Stomach (tissue), 4 donors: ENCODE data around the gene ULK4.

Experiments used
- CTCF ChIP-seq, 7 experiments: fragments of 450-650 bp in 4 of 7; fragments of 200-600 bp in 3 of 7; sonication (generic) in 3 of 7; IDR thresholded peaks; one replicate each; pipeline ENCODE4 v1.5.1; 2016 to 2019; ENCODE audit warnings: antibody characterized with exemption in 7 of 7, control low read depth in 2 of 7, mild to moderate bottlenecking in 1 of 7
- EP300 ChIP-seq: sonication (generic); formaldehyde crosslinking; IDR thresholded peaks from one replicate; pipeline ENCODE4 v1.6.1; 2017; ENCODE audit warnings: antibody characterized with exemption
- POLR2A ChIP-seq, 4 donors: fragments of 450-650 bp; IDR thresholded peaks; one replicate each; pipeline ENCODE4 v1.6.1; 2016; ENCODE audit warnings: antibody characterized with exemption in 4 of 4, control low read depth in 2 of 4, mild to moderate bottlenecking in 1 of 4, moderate library complexity in 1 of 4
- POLR2AphosphoS5 ChIP-seq, 3 donors: sonication (generic); formaldehyde crosslinking; IDR thresholded peaks; one replicate each; pipeline ENCODE4 v1.6.1; 2016; ENCODE audit warnings: antibody characterized with exemption in 3 of 3

- TF ChIP-seq CTCF (IDR thresholded peaks at IDR 0.05) (no peak), EP300 (no peak), POLR2A (IDR thresholded peaks at IDR 0.05) (no peak), POLR2AphosphoS5 (IDR thresholded peaks at IDR 0.05) (no peak)
Observed at GRCh38 chr3:41660510-41660909, 301.4 kb downstream of the ULK4 start.
